Hematopoietic multipotent progenitor cell (in vitro differentiated cells): ENCODE measurements around the gene CYP27C1. TPM values are rescaled to one million over a fixed set of nuclear protein-coding genes. Genes with fewer than 3 reads are reported as not detected.
"Not testable (repeated sequence)": the region's sequence is repeated elsewhere in the genome, so short reads cannot be mapped to it uniquely, and the experiment has no call there.

Source experiments
- DNase-seq, 3 donors: peaks; one replicate each; pipeline ENCODE4 v3.0.0-alpha.2; 2011 to 2015; ENCODE audit warnings: low read depth in 2 of 3, low spot score in 2 of 3
- total RNA-seq: library from RNA; depleted of rRNA; stranded (reverse); fragments of >200 nt; gene quantifications from one replicate; pipeline ENCODE4 v1.2.3, GENCODE V29; 2012

The CYP27C1 gene
- total RNA-seq, 1 donor = not detected

DNA sequence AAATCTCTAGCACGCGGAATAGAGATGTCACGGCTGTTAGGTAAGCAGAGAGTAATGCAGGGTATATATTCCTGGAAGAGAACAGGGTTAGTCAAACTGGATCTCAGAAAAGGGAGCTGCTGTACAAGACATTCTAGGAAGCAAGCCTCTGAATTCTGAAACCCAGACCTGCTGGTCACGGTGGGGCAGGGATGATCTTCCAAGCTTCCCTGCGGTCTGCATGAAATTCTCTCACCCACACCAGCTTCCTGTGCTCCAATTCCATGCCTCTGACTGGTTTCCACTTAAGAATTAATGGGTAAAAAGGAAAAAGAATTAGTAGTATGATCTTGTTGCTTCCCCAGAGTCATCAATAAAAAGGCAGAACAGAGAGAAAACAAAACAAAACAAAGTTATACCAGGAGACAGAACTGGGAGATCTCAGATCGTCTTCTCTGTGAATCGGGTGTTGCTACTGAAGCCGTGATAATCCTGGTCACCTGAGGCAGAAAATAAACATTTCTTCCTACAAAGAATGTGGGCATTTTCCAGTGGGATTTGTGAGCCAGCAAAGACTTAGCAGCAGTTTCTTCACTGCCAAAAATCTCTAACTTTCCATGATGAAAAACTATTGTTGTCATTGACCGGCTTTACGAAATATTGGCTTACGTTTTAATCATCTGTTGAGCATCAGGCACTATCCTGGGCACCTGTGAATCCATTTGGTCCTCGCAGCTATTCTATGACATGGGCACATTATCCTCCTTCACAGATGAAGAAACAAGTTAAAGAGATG, 5.3 kb upstream of the CYP27C1 start:
- DNase-seq = no peak

DNA sequence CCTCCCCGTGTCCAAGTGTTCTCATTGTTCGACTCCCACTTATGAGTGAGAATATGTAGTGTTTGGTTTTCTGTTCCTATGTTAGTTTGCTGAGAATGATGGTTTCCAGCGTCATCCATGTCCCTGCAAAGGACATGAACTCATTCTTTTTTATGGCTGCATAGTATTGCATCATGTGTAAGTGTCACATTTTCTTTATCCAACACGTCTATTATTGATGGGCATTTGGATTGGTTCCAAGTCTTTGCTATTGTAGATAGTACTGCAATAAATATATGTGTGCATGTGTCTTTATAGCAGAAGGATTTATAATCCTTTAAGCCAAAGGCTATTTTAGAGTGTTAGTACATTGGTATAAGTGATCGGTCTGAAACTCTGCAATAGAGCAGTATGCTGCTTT, 4.0 kb upstream of the CYP27C1 start:
- DNase-seq = not testable (repeated sequence)

DNA sequence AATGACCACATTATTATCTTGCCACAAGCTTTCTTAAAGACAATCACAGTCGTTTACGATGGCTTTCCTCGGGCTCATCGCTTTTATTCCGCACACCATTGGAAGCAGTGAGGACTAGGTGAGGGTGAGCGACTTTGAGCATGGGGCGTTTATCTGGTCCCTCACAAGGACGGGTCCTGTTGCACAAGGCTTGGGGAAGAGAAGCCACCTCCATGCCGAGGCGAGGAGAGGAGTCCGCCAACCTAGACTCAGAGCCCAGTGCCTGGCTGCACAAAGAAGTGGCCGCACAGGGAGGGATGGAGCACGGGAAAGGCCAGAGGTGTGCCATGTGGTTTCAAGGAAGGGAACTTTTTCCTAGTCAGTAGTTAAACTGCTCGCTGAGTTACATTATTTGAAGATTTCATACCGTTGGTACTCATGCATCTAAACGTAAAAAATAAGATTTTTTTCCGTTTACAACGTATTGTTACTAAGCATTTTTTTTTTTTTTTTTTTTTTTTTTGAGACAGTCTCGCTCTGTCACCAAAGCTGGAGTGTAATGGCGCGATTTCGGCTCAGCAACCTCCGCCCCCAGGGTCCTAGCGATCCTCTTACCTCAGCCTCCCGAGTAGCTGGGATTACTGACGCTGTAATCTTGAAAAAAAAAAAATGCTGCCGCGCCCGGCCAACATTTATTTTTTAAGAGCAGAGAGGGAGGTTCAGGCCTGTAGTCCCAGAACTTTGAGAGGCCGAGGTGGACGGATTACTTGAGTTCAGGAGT, 849 bp upstream of the CYP27C1 start:
- DNase-seq = peak in 1 of 3 donors; percentile 33

DNA sequence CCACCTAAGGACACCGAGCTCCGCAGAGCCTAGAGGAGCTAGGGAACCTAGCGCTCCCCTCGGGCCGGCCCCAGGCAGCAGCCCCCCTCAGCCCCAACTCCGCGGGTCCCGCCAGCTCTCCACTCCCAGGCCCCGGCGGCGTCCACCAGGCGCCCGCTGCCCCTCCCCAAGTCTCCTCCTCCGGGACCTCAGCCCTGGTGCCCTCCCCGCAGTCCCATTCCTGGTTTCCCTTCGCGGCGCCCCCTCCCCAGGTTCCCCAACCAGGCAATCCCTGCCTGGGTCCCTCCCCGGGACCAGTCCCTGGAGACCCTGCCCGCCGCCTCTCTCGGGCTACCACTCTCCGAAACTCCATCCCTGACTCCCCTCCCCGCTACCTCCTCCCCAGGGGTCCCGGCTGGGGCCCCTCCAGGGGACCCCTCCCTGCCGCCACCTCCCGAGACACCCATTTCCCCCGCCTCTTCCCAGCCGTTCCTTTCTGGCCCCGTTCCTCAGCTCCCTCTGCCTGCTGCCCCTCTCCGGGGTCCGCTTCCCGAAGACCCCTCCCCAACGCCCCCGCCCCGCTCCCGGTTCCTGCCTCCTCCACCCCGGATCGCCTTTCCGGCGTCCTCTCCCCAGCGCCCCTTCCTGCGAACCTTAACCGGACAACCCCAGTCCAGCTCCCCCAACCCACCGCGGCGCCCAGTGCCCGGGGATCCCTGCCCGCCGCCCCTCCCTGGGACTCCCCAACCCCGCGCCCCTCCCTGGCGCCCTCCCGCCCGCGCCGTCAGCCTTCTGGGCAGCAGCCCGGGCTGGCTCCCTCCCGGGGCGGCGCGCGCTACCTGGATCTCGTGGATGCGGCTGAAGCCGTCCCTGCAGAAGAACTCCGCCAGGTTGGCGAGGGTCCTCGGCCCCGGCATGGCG, 678 bp downstream of the CYP27C1 start:
- no peak for DNase-seq

DNA sequence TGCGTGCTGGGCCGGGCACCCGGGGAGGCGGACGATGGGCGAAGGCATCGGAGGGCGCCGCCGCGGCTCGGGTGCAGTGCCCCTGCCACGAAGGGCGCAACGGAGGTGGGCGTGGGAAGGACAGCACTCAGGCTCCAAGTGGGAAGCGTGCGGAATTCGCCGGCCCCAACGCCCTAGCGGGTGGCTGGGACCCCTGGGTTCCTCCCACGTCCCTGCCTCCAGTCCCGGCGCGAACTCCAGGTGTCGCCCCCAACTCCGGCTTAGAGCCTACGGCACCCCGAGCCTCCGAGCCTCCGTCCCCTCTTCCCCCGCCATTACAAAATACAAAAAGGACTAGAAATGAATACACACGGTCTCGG, 1.3 kb downstream of the CYP27C1 start:
- DNase-seq = peak in 1 of 3 donors; percentile 25

DNA sequence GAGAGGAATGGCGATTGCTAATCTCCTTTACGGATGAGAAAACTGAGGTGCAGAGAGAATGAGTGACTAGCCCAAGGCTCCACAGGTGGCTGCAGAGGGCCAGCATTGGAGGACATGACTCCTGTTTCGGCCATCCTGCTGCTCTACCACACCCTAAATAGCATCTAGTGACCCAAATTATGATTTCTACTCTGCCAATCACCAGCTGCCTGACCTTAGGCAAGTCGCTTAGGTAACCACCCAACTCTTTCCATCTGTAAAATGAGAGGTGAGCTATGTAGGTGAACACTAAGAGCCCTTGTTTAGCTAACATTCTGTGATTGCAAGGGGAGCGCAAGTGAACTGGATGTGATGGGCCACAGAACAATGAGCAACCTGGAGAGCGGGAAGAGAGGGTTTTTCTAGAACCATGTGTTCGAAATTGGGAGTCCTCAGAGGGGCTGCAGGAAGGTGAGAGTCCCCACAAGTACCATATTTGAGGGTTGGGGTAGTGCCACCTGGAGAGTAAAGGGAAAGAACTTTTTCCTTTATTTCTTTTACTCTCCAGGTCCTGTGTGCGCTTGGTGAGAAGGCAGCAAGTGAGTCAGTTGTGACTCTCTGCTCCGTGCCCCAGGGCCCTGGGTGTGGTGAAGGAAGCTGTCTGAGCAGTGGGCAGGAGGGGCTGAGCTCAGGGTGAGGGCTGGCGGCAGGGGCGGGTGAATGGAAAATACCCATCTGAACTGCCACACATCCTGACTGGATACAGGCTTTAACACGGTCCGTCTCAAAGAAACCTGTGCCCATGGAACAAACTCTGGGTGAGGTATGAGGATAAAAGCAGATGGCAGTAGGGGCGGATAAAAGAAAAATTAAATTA, 2.4 kb downstream of the CYP27C1 start:
- peak in 1 of 3 donors; percentile 39 for DNase-seq

DNA sequence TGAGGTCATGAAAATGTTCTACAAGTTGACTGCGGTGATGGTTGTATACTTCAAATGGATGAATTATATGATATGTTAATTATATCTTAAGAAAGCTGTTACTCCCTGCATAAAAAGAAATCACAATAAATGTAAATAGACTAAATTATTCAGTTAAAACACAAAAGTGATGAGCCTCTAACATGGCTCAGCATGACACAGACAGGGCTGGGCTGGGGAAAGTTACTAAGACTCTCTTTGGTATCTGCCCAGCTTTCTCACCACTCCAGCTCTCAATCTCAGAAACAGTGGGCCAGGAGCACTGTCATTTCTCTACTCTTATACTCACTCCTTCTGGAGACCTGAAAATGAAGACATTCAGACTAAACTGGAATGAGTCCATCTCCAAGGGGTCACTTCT, 3.5 kb downstream of the CYP27C1 start:
- DNase-seq = no peak

DNA sequence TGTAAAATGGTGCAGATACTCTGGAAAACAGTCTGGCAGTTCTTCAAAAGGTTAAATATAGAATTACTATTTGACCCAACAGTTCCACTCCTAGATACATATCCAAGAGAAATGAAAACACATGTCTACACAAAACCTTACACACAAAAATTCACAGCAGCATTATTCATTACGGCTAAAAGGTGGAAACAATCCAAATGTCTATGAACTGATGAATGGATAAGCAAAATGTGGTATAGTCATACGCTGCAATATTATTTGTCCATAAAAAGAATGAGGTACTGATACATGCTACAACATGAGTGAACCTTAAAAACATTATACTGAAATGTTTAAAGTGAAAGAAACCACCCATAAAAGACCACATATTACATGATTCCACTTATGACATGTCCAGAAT, 4.0 kb downstream of the CYP27C1 start:
- no peak for DNase-seq

DNA sequence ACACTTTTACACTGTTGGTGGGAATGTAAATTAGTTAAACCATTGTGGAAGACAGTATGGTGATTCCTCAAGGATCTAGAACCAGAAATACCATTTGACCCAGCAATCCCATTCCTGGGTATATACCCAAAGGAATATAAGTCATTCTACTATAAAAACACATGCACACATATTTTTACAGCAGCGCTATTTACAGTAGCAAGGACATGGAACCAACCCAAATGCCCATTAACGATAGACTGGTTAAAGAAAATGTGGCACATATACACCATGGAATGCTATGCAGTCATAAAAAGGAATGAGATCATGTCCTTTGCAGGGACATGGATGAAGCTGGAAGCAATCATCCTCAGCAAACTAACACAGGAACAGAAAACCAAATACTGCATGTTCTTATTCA, 5.9 kb downstream of the CYP27C1 start:
- not testable (repeated sequence) for DNase-seq

DNA sequence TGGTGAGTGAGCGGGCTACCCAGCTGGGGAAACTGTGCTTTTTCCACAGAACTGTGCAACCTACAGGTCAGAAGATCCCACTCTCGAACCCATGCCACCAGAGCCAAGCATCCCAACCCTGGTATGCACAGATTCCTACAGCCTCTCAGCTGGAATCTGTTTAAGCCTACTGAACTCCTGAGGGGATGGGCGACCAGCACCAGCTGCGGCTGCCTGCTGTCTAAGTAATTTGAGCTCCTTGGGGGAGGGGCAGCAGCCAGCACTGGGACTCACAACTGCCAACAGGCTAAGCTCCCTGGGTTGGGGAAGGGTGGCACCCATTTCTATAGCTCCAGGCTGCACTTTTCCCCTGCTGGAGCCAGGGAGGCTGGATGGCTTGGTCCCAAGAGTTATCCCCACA, 11.8 kb downstream of the CYP27C1 start:
- DNase-seq = no peak

DNA sequence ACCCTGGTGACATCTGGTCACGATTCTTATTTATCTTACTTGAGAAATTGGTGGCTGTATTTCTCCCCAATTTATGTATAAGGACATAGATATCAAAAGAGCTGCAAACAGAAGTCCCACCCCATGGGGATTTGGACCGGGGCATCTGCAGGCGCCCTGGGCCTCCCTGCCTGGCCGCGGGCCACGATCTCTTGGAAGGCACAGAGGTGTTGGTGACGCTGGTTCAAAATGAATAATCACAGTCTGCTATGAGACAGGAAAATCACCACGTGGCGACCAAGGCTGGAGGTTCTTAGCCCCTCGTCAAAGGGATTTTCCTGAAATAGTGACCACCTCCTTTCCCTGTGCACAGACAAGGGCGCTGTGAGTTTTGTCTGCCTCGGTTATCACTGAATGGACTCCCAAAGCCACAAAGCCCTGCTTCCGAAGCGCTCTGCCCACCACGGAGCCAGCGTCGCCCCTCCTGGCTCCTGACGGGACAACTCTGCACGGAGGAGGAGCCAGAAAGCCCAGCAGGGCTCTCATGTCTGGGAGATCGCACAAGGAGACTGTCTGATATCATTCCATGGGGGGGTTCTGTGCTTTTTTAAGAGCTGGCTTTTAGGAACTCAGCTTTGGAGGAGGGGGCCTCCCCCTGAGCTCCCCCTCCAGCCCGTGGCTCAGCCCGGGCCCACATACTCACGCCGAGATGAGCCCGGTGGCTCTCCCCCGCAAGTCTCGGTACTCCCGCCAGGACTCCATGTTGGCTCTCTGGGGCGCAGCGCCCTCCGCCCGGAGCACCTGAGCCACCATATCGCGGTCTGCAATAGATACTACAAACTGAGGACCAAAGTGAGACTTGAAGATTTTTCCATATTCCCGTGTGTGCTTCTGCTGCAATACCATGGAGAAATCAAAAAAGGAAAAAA, 14.6 kb downstream of the CYP27C1 start:
- DNase-seq = no peak

DNA sequence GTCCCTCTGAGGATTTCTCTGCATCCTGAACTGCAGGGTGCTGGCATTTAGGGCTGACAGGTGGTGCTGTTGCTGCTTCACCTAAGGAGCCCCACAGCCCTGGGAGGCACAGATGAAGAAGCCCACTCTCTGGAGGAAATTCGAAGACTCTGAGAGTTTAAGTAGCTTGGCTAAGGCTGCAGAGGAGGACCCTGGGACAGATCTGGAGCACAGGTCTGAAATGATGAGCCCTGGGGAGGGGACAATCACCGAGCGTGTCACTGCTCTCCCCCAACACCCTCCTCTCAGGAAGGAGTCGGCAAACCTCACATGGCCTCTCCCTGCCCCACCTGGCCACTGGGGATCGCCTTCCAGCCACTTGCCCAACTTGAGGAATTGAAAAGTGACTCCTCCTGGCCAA, 18.6 kb downstream of the CYP27C1 start:
- no peak for DNase-seq

DNA sequence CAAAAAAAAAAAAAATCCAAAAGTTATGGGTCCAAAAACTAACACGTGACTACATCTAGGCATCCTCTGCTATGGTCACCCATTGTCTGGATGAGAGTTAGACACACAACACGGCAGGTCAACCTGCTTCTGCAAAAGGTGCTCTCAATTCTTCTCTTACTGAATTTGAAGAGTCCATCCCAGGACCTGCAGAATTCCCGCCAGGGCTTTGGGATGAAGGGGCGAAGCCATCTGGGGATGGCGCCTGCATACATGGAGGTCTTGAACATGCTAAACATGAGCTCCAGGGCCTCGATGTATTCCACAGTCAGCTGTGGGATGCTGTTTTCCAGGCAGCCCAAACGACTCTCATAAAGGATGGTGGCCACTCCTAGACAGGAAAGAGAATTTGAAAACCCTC, 19.1 kb downstream of the CYP27C1 start:
- no peak for DNase-seq

DNA sequence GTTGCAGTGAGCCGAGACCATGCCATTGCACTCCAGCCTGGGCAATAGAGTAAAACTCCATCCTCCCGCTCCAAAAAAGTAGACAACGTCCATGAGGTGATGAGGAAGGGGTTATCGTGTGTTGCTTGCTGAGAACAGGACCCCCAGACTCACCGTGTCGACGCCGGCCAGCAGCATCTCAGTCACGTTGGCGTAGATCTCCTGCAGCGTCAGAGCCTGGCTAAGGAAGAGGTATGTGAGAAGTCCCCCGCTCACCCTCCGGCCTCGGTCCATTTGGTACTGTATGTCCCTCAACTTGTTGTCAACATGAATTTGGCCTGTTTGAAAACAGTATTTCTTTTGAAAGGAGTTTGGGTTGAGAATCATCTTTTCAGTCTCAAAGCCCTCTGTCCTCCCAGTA, 20.9 kb downstream of the CYP27C1 start:
- no peak for DNase-seq

DNA sequence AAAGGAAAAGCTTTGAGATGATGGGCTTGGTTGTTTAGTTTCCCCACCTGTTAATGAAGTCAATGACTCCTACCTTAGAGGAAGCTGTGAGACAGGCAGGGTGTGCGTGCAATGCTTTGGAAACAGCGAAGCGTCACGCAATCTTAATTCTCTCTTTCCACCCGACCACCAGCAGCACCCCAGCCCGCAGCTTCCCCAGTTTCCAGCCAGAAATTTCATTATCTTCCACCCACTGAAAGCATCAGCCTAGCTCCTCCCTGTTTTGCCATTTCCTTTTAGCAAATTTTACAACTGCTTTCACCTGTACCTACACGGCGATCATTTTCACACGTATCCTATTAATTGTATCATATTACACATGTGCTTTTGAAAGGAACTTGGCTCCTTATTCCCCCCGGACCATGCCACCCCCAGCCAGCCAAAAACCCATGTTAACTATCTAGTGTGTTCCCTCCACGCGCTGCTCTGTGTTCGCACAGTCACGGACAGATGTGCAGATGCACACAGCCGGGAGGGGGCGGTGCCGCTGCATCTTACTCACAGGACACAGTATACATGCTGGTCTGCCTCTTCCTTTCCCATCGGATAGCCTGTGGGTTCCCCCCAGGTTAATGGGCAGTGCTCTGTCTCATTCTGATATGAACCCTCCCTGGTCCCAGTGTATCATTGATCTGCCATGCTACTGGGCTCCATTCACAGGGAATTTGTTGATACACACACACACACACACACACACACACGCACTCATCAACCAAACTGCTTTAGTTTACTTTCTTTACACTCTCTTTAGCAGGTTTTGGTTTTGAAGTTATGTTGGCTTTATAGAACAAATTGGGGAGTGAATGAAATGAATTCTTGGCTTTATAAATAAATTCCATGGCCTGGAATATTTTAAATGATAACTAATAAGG, 22.4 kb downstream of the CYP27C1 start:
- DNase-seq = peak in 1 of 3 donors; percentile 67

DNA sequence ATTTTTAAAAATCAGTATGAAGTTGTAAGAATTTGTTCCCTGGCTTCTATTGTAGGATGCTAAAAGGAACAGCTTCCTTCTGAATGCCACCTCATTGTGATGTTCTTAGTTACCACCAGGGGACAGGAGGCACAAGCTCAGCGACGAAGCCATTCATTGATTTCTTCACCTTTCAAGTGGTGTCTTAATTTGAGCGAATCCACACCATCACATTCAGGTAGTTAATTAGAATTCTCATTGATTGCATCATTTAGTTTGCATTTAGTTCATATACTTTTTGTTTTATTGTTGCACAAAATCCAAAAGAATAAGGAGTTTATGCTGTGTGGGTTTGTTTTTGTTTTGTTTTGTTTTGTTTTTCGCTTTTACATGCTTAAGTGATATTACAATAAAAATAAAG, 23.1 kb downstream of the CYP27C1 start:
- DNase-seq = no peak

DNA sequence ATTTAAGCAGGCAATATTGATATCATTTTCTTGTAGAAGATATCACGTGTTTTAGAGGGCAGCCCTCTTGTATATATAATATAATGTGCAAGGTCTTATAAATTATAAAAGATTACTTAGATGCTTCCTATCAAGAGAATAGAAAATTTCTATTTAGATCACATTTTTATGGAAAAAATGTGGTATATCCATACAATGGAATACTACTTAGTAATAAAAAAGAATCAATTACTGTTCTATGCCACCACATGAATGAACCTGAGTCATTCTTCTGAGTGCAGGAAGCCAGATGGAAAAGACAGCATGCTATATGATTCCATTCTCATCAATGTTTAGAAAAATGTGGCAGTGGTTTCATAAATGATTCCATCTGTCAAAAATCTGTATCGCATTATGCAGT, 23.6 kb downstream of the CYP27C1 start:
- no peak for DNase-seq
